Upper lobe of left lung (tissue), 6 donors: ENCODE results near the gene AGBL4. TPM values are rescaled to one million over a fixed set of nuclear protein-coding genes. Genes with fewer than 3 reads are reported as not detected.

Experiments
- ATAC-seq, 2 donors: fragments of 200-7000 bp; cut with Tn5 transposase; one replicate each; pipeline ENCODE4 v1.9.1; 2022; ENCODE audit warnings: mild to moderate bottlenecking in 2 of 2, moderate library complexity in 2 of 2; ENCODE audit not compliant: low FRiP score in 2 of 2
- DNase-seq, 2 donors: peaks; one replicate each; pipeline ENCODE4 v3.0.0-alpha.2; 2019 to 2020
- H3K27ac ChIP-seq, 4 donors: fragments of 200-600 bp; sonication (generic); one replicate each; pipeline ENCODE4 v1.5.1; 2016 to 2019
- H3K27me3 ChIP-seq, 4 donors: fragments of 200-600 bp; sonication (generic); one replicate each; pipeline ENCODE4 v1.5.1; 2017 to 2019
- H3K36me3 ChIP-seq, 4 donors: fragments of 200-600 bp; sonication (generic); one replicate each; pipeline ENCODE4 v1.5.1; 2016 to 2019
- H3K4me1 ChIP-seq, 4 donors: fragments of 200-600 bp; sonication (generic); one replicate each; pipeline ENCODE4 v1.5.1; 2018 to 2019
- H3K4me3 ChIP-seq, 4 donors: fragments of 200-600 bp; sonication (generic); one replicate each; pipeline ENCODE4 v1.5.1; 2017 to 2019; ENCODE audit warnings: mild to moderate bottlenecking in 2 of 4, moderate library complexity in 1 of 4
- H3K9me3 ChIP-seq, 4 donors: fragments of 200-600 bp; sonication (generic); one replicate each; pipeline ENCODE4 v1.5.1; 2018 to 2019
- EP300 ChIP-seq, 4 donors: sonication (generic); formaldehyde crosslinking; IDR thresholded peaks; one replicate each; pipeline ENCODE4 v1.5.1; 2017; ENCODE audit warnings: antibody characterized with exemption in 4 of 4, control low read depth in 2 of 4
- POLR2A ChIP-seq, 4 donors: fragments of 450-650 bp; IDR thresholded peaks; one replicate each; pipeline ENCODE4 v1.5.1; 2016 to 2017; ENCODE audit warnings: antibody characterized with exemption in 4 of 4, mild to moderate bottlenecking in 2 of 4
- POLR2AphosphoS5 ChIP-seq, 2 donors: sonication (generic); formaldehyde crosslinking; IDR thresholded peaks; one replicate each; pipeline ENCODE4 v1.5.1; 2017; ENCODE audit warnings: antibody characterized with exemption in 2 of 2
- WGBS, 2 donors: methylation state at CpG; one replicate each; pipeline ENCODE4 v1.1.5; 2017 to 2018; 5-methylcytosine and 5-hydroxymethylcytosine counted together
- total RNA-seq, 6 donors: library from RNA; depleted of rRNA in 4 of 6; stranded (reverse); fragments of >200 nt in 4 of 6; gene quantifications; one replicate each; pipeline versions ENCODE4 v1.1.0 to v1.2.1, GENCODE V29; 2016 to 2021
- TF ChIP-seq, protein P1 (sequence below), 6 experiments: fragments of 450-650 bp in 4 of 6; fragments of 200-600 bp in 2 of 6; sonication (generic) in 2 of 6; IDR thresholded peaks; one replicate each; pipeline ENCODE4 v1.5.1; 2016 to 2019; ENCODE audit warnings: antibody characterized with exemption in 6 of 6
- donor health status: DM: no; HTN: no; CAD: no; lungs with moderate emphysema.
- donor health status: DM: no; HTN: yes; CAD: no; lungs with severe emphysema.

Gene AGBL4
- total RNA-seq, 6 donors from 2014 or later: 0.57 to 10.5 (median 1.5) TPM

DNA sequence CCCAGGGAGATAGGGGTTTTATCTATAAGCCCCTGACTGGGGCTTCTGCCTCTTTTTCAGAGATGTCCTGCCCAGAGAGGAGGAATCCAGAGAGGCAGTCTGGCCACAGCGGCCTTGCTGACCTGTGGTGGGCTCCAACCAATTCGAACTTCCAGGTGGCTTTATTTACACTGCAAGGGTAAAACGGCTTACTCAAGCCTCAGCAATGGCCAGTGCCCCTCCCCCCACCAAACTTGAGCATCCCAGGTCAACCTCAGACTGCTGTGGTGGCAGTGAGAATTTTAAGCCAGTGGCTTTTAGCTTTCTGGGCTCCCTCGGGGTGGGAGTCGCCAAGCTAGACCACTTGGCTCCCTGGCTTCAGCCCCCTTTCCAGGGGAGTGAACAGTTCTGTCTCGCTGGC lies 863.1 kb downstream of the AGBL4 start:
- 59 to 77% methylated on average over 3 to 6 of the region's 6 CpGs for WGBS, 2 donors
- ATAC-seq: no peak
- H3K4me1 ChIP-seq: no peaks in the 10 kb centered on the region

DNA sequence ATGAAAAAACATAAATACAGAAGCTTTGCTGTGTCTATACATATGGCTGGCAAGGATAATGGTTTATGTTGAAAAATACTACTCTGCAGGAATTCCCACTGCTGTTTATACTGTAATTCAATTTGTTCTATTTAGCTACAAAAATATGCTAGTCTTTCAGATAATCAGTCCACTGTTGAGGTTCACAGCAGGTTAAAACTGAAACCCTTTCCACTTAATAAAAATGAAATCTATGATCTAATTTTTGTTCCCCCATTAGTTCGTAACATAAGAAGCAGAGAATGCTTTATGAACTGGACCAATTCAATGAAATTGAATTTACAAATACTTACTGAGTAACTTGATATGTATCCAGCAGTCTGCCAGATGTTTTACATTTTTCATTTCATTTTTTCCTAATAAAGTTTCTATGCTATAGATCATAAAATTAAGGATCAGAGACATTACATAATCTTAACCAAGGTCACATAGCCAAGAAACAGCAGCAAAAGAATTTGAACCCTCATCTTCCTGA lies 887.0 kb downstream of the AGBL4 start:
- no peak for DNase-seq

More for the DNA sequence above, 863.1 kb downstream of the AGBL4 start:
- no peak overlapping the region for H3K27ac ChIP-seq
- no peak overlapping the region for H3K4me3 ChIP-seq
- H3K9me3 ChIP-seq: no peaks in the 10 kb centered on the region
- DNase-seq: no peak
- TF ChIP-seq POLR2A (IDR thresholded peaks at IDR 0.05) (no peak), EP300 (IDR thresholded peaks at IDR 0.05) (no peak), POLR2AphosphoS5 (IDR thresholded peaks at IDR 0.05) (no peak)
- TF ChIP-seq, protein P1, sequence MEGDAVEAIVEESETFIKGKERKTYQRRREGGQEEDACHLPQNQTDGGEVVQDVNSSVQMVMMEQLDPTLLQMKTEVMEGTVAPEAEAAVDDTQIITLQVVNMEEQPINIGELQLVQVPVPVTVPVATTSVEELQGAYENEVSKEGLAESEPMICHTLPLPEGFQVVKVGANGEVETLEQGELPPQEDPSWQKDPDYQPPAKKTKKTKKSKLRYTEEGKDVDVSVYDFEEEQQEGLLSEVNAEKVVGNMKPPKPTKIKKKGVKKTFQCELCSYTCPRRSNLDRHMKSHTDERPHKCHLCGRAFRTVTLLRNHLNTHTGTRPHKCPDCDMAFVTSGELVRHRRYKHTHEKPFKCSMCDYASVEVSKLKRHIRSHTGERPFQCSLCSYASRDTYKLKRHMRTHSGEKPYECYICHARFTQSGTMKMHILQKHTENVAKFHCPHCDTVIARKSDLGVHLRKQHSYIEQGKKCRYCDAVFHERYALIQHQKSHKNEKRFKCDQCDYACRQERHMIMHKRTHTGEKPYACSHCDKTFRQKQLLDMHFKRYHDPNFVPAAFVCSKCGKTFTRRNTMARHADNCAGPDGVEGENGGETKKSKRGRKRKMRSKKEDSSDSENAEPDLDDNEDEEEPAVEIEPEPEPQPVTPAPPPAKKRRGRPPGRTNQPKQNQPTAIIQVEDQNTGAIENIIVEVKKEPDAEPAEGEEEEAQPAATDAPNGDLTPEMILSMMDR (IDR thresholded peaks at IDR 0.05): no peak
- H3K27me3 ChIP-seq: no peaks in the 10 kb centered on the region
- no peaks in the 10 kb centered on the region for H3K36me3 ChIP-seq

DNA sequence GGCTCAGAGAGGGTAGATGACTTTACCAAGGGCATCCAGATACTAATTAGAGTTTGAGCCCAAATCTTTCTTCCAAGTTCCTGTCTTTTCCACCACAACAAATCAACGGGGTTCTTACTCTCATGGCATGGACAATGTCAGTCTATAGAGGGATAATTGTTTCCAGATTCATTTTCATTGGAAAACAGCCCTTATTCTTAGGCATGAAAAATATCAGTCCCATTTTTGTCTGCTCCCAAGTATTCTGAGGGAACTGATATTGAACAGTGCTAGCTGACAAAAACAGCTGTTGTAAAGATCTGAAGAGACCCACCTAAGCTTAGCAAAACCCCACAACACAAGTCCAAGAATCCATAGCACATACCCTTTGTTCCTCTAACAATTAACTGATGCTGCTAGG lies 898.0 kb downstream of the AGBL4 start:
- no peak overlapping the region for H3K27ac ChIP-seq
- ATAC-seq: no peak
- no peak for DNase-seq
- H3K4me1 ChIP-seq: no peaks in the 10 kb centered on the region
- H3K36me3 ChIP-seq: no peaks in the 10 kb centered on the region
- TF ChIP-seq POLR2A (IDR thresholded peaks at IDR 0.05): no peak
- TF ChIP-seq, protein P1 (IDR thresholded peaks at IDR 0.05): no peak
- no peak for TF ChIP-seq EP300 (IDR thresholded peaks at IDR 0.05)
- TF ChIP-seq POLR2AphosphoS5 (IDR thresholded peaks at IDR 0.05): no peak
- no peaks in the 10 kb centered on the region for H3K9me3 ChIP-seq
- WGBS, 2 donors: 46 to 61% methylated on average over 1 of the region's 1 CpG
- no peak overlapping the region for H3K4me3 ChIP-seq
- no peaks in the 10 kb centered on the region for H3K27me3 ChIP-seq

More for the DNA sequence above, 887.0 kb downstream of the AGBL4 start:
- WGBS, 2 donors: 72 to 87% methylated on average over 1 of the region's 1 CpG
- ATAC-seq: no peak
- Histone ChIP-seq H3K27me3 (no peaks in the 10 kb centered on the region), H3K4me3 (no peak overlapping the region), H3K27ac (no peak overlapping the region), H3K36me3 (no peaks in the 10 kb centered on the region), H3K4me1 (no peaks in the 10 kb centered on the region), H3K9me3 (peaks cover 0 to 17% (median 8%) of the 10 kb centered on the region in 4 donors)
- TF ChIP-seq, protein P1 (IDR thresholded peaks at IDR 0.05): no peak
- TF ChIP-seq EP300 (IDR thresholded peaks at IDR 0.05): no peak

DNA sequence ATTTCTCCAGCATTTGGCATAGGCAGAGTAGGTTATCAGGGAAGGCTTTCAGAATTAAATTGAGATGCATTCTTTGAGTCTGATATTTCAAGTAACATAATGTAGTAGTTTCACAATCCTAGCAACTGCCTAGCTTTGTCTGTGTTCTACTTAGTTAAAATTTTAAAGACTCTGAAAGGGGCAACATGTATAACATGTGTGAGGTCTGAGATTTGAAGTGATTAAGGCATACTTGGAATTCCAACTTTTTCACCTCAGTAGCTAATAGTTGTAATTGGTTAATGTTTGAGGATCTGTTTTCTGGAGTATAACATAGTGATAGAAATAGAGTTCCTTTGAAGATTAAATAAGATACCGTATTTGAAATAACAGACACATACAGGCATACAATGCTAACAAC lies 911.8 kb downstream of the AGBL4 start:
- Histone ChIP-seq H3K27me3 (no peaks in the 10 kb centered on the region), H3K27ac (no peak overlapping the region), H3K4me1 (no peaks in the 10 kb centered on the region), H3K4me3 (no peak overlapping the region), H3K36me3 (no peaks in the 10 kb centered on the region), H3K9me3 (no peaks in the 10 kb centered on the region)
- 70 to 79% methylated on average over 1 of the region's 1 CpG for WGBS, 2 donors
- ATAC-seq (no peak), DNase-seq (no peak)
- TF ChIP-seq, protein P1 (IDR thresholded peaks at IDR 0.05): no peak
- TF ChIP-seq POLR2AphosphoS5 (IDR thresholded peaks at IDR 0.05): no peak
- no peak for TF ChIP-seq POLR2A (IDR thresholded peaks at IDR 0.05)
- TF ChIP-seq EP300 (IDR thresholded peaks at IDR 0.05): no peak

DNA sequence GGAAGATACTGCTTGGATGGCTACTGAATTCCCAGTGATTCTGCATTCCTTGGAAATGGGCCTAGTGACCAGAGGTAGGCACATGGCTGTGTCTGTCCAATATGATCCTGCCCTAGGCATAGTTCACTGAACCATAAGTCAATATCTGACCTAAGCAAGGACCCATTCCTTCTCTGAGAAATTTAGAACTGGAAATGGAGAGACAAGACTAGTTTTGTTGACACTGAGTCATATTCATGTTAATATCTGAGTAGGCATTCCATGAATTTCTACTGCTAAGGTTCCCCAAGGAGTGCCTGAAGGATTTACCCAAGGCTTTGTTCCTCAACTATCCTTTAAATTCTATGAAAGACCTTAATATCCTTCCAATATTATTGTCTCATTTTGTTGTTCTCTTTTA lies 917.3 kb downstream of the AGBL4 start:
- Histone ChIP-seq H3K27me3 (no peaks in the 10 kb centered on the region), H3K27ac (no peak overlapping the region), H3K36me3 (no peaks in the 10 kb centered on the region), H3K4me3 (no peak overlapping the region), H3K9me3 (no peaks in the 10 kb centered on the region), H3K4me1 (no peaks in the 10 kb centered on the region)
- ATAC-seq (no peak), DNase-seq (no peak)
- no peak for TF ChIP-seq EP300 (IDR thresholded peaks at IDR 0.05)
- no peak for TF ChIP-seq POLR2AphosphoS5 (IDR thresholded peaks at IDR 0.05)
- TF ChIP-seq, protein P1 (IDR thresholded peaks at IDR 0.05): no peak
